ENCODE data around the gene WDR53. TPM values are rescaled to one million over a fixed set of nuclear protein-coding genes. Genes with fewer than 3 reads are reported as not detected.
"Not testable (repeated sequence)": the region's sequence is repeated elsewhere in the genome, so short reads cannot be mapped to it uniquely, and the experiment has no call there.

The WDR53 gene
- total RNA-seq, 4 donors from 2014 or later, result 0.26 to 10.6 (median 8.8) TPM

DNA sequence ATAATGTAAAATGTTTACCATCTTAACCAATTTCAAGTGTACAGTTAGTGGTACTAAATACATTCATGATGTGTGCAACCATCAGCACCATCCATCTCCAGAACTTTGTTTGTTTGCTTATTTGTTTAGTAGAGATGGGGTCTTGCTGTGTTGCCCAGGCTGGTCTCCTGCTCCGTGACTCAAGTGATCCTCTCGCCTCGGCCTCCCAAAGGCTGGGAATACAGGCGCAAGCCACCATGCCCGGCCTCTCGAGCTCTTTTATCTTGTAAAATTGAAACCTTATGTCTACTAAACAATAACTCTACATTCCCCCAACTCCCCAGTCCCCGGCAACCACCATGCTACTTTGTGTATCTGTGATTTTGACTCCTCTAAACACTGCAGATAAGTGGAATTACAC is 32.0 kb upstream of the WDR53 start:
- Histone ChIP-seq H3K9me3 (no peaks in the 10 kb centered on the region), H3K36me3 (no peaks in the 10 kb centered on the region), H3K4me3 (no peak overlapping the region), H3K27ac (no peak overlapping the region), H3K4me1 (no peaks in the 10 kb centered on the region), H3K27me3 (no peaks in the 10 kb centered on the region)
- intact Hi-C loops (cut with DNase I; ENCODE audit: low total_unique reads), result no loop called here
- no peak for DNase-seq
- TF ChIP-seq, protein P1, sequence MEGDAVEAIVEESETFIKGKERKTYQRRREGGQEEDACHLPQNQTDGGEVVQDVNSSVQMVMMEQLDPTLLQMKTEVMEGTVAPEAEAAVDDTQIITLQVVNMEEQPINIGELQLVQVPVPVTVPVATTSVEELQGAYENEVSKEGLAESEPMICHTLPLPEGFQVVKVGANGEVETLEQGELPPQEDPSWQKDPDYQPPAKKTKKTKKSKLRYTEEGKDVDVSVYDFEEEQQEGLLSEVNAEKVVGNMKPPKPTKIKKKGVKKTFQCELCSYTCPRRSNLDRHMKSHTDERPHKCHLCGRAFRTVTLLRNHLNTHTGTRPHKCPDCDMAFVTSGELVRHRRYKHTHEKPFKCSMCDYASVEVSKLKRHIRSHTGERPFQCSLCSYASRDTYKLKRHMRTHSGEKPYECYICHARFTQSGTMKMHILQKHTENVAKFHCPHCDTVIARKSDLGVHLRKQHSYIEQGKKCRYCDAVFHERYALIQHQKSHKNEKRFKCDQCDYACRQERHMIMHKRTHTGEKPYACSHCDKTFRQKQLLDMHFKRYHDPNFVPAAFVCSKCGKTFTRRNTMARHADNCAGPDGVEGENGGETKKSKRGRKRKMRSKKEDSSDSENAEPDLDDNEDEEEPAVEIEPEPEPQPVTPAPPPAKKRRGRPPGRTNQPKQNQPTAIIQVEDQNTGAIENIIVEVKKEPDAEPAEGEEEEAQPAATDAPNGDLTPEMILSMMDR (IDR thresholded peaks at IDR 0.05), result no peak
- TF ChIP-seq POLR2A (IDR thresholded peaks at IDR 0.05), result no peak

DNA sequence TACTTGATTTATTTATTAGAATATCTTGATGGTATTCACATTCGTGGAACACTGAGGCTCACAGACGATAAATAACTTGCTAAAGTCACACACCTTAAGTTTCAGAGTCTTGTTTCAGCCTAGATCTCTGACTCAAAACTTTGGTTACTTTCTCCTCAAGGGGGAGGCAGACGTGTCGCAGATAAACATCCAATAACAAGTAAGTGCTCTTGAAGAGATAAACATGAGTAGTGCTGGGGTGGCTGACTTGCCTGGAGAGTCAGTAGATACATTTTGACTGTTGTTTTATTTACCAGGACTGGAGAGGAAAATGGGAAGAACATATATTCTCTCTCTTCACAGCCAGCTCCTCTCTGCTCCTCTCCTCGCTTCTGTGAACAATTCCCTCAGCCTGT is 31.4 kb upstream of the WDR53 start:
- Histone ChIP-seq H3K27ac (no peak overlapping the region), H3K27me3 (no peaks in the 10 kb centered on the region), H3K36me3 (no peaks in the 10 kb centered on the region), H3K9me3 (no peaks in the 10 kb centered on the region), H3K4me1 (no peaks in the 10 kb centered on the region), H3K4me3 (no peak overlapping the region)
- DNase-seq, result no peak
- TF ChIP-seq, protein P1 (IDR thresholded peaks at IDR 0.05), result no peak
- no peak for TF ChIP-seq POLR2A (IDR thresholded peaks at IDR 0.05)
- intact Hi-C loops (cut with DNase I; ENCODE audit: low total_unique reads), result no loop called here

DNA sequence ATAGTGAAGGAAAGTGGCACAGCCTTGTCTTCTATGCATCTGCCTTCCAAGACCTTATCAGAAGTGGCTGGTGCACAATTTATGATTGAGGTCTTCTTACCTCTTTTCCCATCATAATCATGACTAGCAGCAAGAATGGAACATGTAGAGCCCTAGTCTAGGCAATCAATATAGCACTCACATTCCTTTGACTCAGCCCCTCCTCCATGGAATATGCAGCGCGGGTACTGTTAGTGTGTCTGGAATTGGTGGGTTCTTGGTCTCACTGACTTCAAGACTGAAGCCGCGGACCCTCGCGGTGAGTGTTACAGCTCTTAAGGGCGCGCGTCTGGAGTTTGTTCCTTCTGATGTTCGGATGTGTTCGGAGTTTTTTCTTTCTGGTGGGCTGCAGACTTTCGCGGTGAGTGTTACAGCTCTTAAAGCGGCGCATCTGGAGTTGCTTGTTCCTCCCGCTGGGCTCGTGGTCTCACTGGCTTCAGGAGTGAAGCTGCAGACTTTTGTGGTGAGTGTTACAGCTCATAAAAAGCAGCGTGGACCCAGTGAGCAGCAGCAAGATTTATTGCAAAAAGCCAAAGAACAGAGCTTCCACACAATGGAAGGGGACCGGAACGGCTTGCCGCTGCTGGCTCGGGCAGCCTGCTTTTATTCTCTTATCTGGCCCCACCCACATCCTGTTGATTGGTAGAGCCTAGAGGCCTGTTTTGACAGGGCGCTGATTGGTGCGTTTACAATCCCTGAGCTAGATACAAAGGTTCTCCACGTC is 29.8 kb upstream of the WDR53 start:
- DNase-seq; H3K27ac ChIP-seq; H3K36me3 ChIP-seq; H3K27me3 ChIP-seq; H3K4me1 ChIP-seq; H3K9me3 ChIP-seq; intact Hi-C loops (cut with DNase I; ENCODE audit: low total_unique reads); H3K4me3 ChIP-seq: not testable (repeated sequence)

DNA sequence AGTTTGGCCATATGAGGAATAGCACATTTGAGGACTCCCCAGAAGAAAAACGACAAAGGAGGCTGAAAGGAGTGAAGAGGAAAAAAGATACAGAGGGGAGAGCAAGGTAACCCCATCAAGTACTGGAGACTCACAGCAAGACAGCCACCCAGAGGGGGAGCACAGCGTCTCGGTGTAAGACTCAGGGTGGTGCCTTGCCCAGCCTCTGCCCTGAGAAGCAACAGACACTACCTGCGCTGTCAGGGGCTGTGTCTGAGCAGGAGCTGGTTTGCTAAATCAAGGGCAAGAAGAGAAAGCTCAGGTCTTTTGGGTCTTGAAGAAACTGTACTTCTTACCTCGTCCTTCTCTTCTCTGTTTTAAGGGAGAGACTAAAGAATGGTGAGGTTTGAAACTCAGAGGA is 28.0 kb upstream of the WDR53 start:
- H3K27ac ChIP-seq, result no peak overlapping the region
- no peaks in the 10 kb centered on the region for H3K4me1 ChIP-seq
- no peak for TF ChIP-seq POLR2A (IDR thresholded peaks at IDR 0.05)
- TF ChIP-seq, protein P1 (IDR thresholded peaks at IDR 0.05), result no peak
- H3K27me3 ChIP-seq, result no peaks in the 10 kb centered on the region
- H3K9me3 ChIP-seq, result no peaks in the 10 kb centered on the region
- H3K4me3 ChIP-seq, result no peak overlapping the region
- intact Hi-C loops (cut with DNase I; ENCODE audit: low total_unique reads), result no loop called here
- no peak for DNase-seq
- no peaks in the 10 kb centered on the region for H3K36me3 ChIP-seq

DNA sequence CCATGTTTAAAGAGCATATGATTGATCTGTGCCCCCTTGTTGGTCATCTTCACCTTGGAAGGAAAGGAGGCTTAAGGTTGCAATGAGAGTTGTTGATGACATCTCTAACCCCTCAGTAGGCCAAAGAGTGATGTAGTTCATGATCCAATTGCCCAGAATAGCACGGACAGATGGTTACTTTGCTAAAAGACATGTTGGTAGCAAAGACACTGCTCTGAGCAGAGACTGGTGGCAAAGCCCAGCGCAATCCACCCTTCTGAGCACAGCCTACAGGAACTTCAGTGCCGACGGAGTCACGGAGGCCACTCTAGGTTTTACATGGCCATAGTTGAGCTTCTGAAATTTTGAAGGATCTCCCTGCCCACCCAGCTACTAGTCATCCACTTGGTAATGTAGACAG is 21.9 kb upstream of the WDR53 start:
- Histone ChIP-seq H3K4me1 (no peaks in the 10 kb centered on the region), H3K36me3 (no peaks in the 10 kb centered on the region), H3K27me3 (no peaks in the 10 kb centered on the region), H3K27ac (no peak overlapping the region), H3K4me3 (no peak overlapping the region), H3K9me3 (no peaks in the 10 kb centered on the region)
- no peak for TF ChIP-seq POLR2A (IDR thresholded peaks at IDR 0.05)
- TF ChIP-seq, protein P1 (IDR thresholded peaks at IDR 0.05), result no peak
- DNase-seq, result no peak
- intact Hi-C loops (cut with DNase I; ENCODE audit: low total_unique reads), result no loop called here

All from uterus (tissue), 4 donors.